ENCODE data around the gene TMC7.
"Not testable (repeated sequence)": the region's sequence is repeated elsewhere in the genome, so short reads cannot be mapped to it uniquely, and the experiment has no call there.

- TF ChIP-seq CTCF, POLR2A (IDR thresholded peaks at IDR 0.05): not testable (repeated sequence)
Measured at GRCh38 chr16:18995406-18995805, 11.7 kb downstream of the TMC7 start.

Data from right lobe of liver (tissue), 4 donors.